ENCODE measurements around the gene PHAF1. TPM values are rescaled to one million over a fixed set of nuclear protein-coding genes. Genes with fewer than 3 reads are reported as not detected.
A peak's percentile ranks its signal among the peaks of the same experiment; 100 is the strongest.

Gene PHAF1
- total and polyA plus RNA-seq, 2 of the 13 experiments (the other 11 are each of a cell fraction or from before 2014, with no cell fraction given) = 48.3 to 174 TPM

DNA sequence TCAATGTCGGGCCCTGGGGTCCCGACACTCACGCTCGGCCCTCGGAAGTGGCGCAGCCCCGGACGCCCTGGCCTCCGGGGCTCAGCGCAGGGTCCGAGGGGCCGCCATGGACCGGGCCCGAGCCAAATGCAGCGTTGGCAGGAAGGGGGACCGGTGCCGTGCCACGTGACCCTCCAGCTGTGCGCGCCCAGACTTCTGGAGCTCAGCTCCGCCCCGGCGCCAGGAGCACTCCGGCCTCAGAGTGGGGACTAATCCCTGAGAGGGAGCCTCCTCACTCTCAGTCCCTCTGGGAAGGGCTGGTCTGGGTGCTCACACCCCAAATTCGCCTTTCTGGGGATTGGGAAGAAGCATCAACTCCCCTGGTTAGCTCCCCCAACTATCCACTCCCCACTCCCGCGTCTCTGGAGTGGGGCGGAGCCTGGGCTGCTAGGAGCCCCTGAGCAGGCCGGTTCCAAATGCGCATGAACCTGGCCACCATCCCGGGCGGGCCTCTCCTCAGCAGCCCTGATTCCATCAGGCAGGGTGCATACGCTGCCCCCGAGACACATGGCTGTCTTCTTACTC is 41.2 kb downstream of the PHAF1 start, which contains the start of gene B3GNT9 (continued):
- TF ChIP-seq ZNF513 (CRISPR knock-in tag; conservative IDR thresholded peaks at IDR 0.05) = peak; percentile 69; the same call in 1 of the 2 replicates
- no peak for TF ChIP-seq TOE1 (CRISPR knock-in tag; IDR thresholded peaks at IDR 0.05)
- TF ChIP-seq ZNF224 (CRISPR knock-in tag; IDR thresholded peaks at IDR 0.05) = no peak
- no peak for TF ChIP-seq ZBTB1 (CRISPR knock-in tag; IDR thresholded peaks at IDR 0.05; ENCODE audit: borderline replicate concordance)
- TF ChIP-seq, protein P1, sequence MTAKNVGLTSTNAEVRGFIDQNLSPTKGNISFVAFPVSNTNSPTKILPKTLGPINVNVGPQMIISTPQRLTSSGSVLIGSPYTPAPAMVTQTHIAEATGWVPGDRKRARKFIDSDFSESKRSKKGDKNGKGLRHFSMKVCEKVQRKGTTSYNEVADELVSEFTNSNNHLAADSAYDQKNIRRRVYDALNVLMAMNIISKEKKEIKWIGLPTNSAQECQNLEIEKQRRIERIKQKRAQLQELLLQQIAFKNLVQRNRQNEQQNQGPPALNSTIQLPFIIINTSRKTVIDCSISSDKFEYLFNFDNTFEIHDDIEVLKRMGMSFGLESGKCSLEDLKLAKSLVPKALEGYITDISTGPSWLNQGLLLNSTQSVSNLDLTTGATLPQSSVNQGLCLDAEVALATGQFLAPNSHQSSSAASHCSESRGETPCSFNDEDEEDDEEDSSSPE (CRISPR knock-in tag; IDR thresholded peaks at IDR 0.05) = peak; percentile 66
- TF ChIP-seq FOXO1 (CRISPR knock-in tag; IDR thresholded peaks at IDR 0.05) = peak; percentile 5; the same call in 1 of the 2 replicates
- no peak for TF ChIP-seq DNMT1 (CRISPR knock-in tag; IDR thresholded peaks at IDR 0.05)
- TF ChIP-seq MTF2 (CRISPR knock-in tag; IDR thresholded peaks at IDR 0.05; ENCODE audit: borderline replicate concordance) = no peak
- TF ChIP-seq SMAD1 (CRISPR knock-in tag; IDR thresholded peaks at IDR 0.05; ENCODE audit: borderline replicate concordance, low read depth) = peak; percentile 68; the same call in 1 of the 2 replicates
- TF ChIP-seq ISX (CRISPR knock-in tag; conservative IDR thresholded peaks at IDR 0.05) = no peak
- TF ChIP-seq ZNF510 (CRISPR knock-in tag; IDR thresholded peaks at IDR 0.05; ENCODE audit: low read depth) = no peak
- no peak for TF ChIP-seq CREB3 (CRISPR knock-in tag; IDR thresholded peaks at IDR 0.05)
- TF ChIP-seq, protein P2, sequence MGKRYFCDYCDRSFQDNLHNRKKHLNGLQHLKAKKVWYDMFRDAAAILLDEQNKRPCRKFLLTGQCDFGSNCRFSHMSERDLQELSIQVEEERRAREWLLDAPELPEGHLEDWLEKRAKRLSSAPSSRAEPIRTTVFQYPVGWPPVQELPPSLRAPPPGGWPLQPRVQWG (CRISPR knock-in tag; IDR thresholded peaks at IDR 0.05; ENCODE audit: borderline replicate concordance, low read depth) = no peak
- TF ChIP-seq, protein P3, sequence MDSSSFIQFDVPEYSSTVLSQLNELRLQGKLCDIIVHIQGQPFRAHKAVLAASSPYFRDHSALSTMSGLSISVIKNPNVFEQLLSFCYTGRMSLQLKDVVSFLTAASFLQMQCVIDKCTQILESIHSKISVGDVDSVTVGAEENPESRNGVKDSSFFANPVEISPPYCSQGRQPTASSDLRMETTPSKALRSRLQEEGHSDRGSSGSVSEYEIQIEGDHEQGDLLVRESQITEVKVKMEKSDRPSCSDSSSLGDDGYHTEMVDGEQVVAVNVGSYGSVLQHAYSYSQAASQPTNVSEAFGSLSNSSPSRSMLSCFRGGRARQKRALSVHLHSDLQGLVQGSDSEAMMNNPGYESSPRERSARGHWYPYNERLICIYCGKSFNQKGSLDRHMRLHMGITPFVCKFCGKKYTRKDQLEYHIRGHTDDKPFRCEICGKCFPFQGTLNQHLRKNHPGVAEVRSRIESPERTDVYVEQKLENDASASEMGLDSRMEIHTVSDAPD (CRISPR knock-in tag; IDR thresholded peaks at IDR 0.05) = peak; percentile 39; the same call in 1 of the 2 replicates
- TF ChIP-seq ZNF703 (CRISPR knock-in tag; IDR thresholded peaks at IDR 0.05; ENCODE audit: borderline replicate concordance) = no peak; the same call in 1 of the 2 replicates
- no peak for TF ChIP-seq TBP (CRISPR knock-in tag; IDR thresholded peaks at IDR 0.05)
- peak; percentile 16; the same call in 1 of the 2 replicates for TF ChIP-seq PHF20 (CRISPR knock-in tag; IDR thresholded peaks at IDR 0.05)
- no peak for TF ChIP-seq SNAI1 (CRISPR knock-in tag; IDR thresholded peaks at IDR 0.05; ENCODE audit: borderline replicate concordance)
- no peak for TF ChIP-seq TBL1XR1 (IDR thresholded peaks at IDR 0.05; ENCODE audit: borderline replicate concordance, low read length, partially characterized antibody)
- TF ChIP-seq E2F5 (CRISPR knock-in tag; conservative IDR thresholded peaks at IDR 0.05) = 0 out of 2 replicates have a peak, but pooled peaks have one; percentile 26
- TF ChIP-seq MIER2 (CRISPR knock-in tag; IDR thresholded peaks at IDR 0.05) = no peak
- no peak for TF ChIP-seq IKZF1 (IDR thresholded peaks at IDR 0.05)

All from HepG2 (cell line).